A549 (cell line): ENCODE results near the gene CTNND2. TPM values are rescaled to one million over a fixed set of nuclear protein-coding genes. Genes with fewer than 3 reads are reported as not detected.

Experiments
- ATAC-seq, 2 experiments: fragments of 200-7000 bp in 1 of 2; fragments of >200 bp in 1 of 2; cut with Nextera tagmentation in 1 of 2; cut with Tn5 transposase in 1 of 2; 3 replicates each; pipeline versions ENCODE4 v1.8.0 to v1.9.1; 2018 to 2020; ENCODE audit warnings: mild to moderate bottlenecking in 1 of 2, moderate library complexity in 1 of 2
- CTCF ChIA-PET: fragments of 300-600 bp; sonication (Branson Sonifier 250); formaldehyde crosslinking; extraction: SDS; loops from one replicate; lab custom pipeline; 2021; ENCODE audit warnings: antibody characterized with exemption, inconsistent platforms; lab: Yijun Ruan, JAX
- POLR2A ChIA-PET: fragments of 350-600 bp; formaldehyde crosslinking; extraction: SDS; loops from one replicate; lab custom pipeline; 2021; ENCODE audit warnings: antibody characterized with exemption, inconsistent platforms; lab: Yijun Ruan, JAX
- DNase-seq, 2 experiments: peaks; one replicate each; pipeline versions ENCODE4 v3.0.0 to v3.0.0-alpha.2; 2011 to 2016; ENCODE audit warnings: low read depth in 1 of 2, low spot score in 1 of 2
- FAIRE-seq: peaks from 2 replicates; lab custom pipeline; 2011; peaks lifted over from hg19 to GRCh38; lab: Jason Lieb, UNC
- H3K27ac ChIP-seq, 2 experiments: fragments of >200 bp; sonication (Bioruptor Twin); formaldehyde crosslinking; 3 replicates each; pipeline ENCODE4 v1.5.1; 2016 to 2017
- H3K4me1 ChIP-seq: fragments of >200 bp; sonication (Bioruptor Twin); formaldehyde crosslinking; 3 replicates; pipeline ENCODE4 v1.6.1; 2016
- H3K4me2 ChIP-seq: fragments of >200 bp; sonication (Bioruptor Twin); formaldehyde crosslinking; 3 replicates; pipeline ENCODE4 v1.6.1; 2016
- H3K4me3 ChIP-seq: fragments of >200 bp; sonication (Bioruptor Twin); formaldehyde crosslinking; 3 replicates; pipeline ENCODE4 v1.5.1; 2016
- H3K9me3 ChIP-seq: fragments of >200 bp; sonication (Bioruptor Twin); formaldehyde crosslinking; 3 replicates; pipeline ENCODE4 v1.6.1; 2016
- CHD4 ChIP-seq: fragments of 200-600 bp; sonication (generic); IDR thresholded peaks from 2 replicates; pipeline ENCODE4 v1.6.1; 2016; ENCODE audit warnings: antibody characterized with exemption, mild to moderate bottlenecking, borderline replicate concordance
- E2F6 ChIP-seq: IDR thresholded peaks from 2 replicates; pipeline ENCODE4 v1.6.1; 2012; ENCODE audit warnings: low read depth, borderline replicate concordance
- ELK1 ChIP-seq: fragments of 150-350 bp; IDR thresholded peaks from 2 replicates; pipeline ENCODE4 v1.6.1; 2014; ENCODE audit warnings: low read depth, mild to moderate bottlenecking, low read length
- FOSB ChIP-seq: fragments of 250-450 bp; sonication (Bioruptor Pico); IDR thresholded peaks from 2 replicates; pipeline ENCODE4 v1.5.0; 2020; ENCODE audit warnings: mild to moderate bottlenecking, moderate library complexity
- HOXB13 ChIP-seq: fragments of 250-450 bp; sonication (Bioruptor Pico); IDR thresholded peaks from 2 replicates; pipeline ENCODE4 v1.5.0; 2020; ENCODE audit warnings: low read depth, mild to moderate bottlenecking, moderate library complexity
- KDM1A ChIP-seq: fragments of 200-600 bp; sonication (generic); IDR thresholded peaks from 2 replicates; pipeline ENCODE4 v1.6.1; 2016; ENCODE audit warnings: low read depth, mild to moderate bottlenecking
- MAFK ChIP-seq: fragments of 450-650 bp; IDR thresholded peaks from 2 replicates; pipeline ENCODE4 v1.6.1; 2014; ENCODE audit not compliant: partially characterized antibody
- MYC ChIP-seq: IDR thresholded peaks from 2 replicates; pipeline ENCODE4 v1.6.1; 2012; ENCODE audit warnings: mild to moderate bottlenecking, inconsistent platforms, low read length, improper control_type of control experiment, borderline replicate concordance
- NFE2L2 ChIP-seq: fragments of 150-350 bp; conservative IDR thresholded peaks from 2 replicates; pipeline ENCODE4 v1.6.1; 2014; ENCODE audit warnings: low read length
- NR3C1 ChIP-seq: fragments of >200 bp; sonication (Bioruptor Twin); formaldehyde crosslinking; IDR thresholded peaks from 3 replicates; pipeline ENCODE4 v1.6.1; 2017
- RARB ChIP-seq: fragments of 250-450 bp; sonication (Bioruptor Pico); IDR thresholded peaks from 2 replicates; pipeline ENCODE4 v1.8.0; 2021; ENCODE audit warnings: mild to moderate bottlenecking, moderate library complexity
- RCOR1 ChIP-seq: fragments of 150-350 bp; IDR thresholded peaks from 2 replicates; pipeline ENCODE4 v1.6.1; 2014; ENCODE audit warnings: antibody characterized with exemption, low read length, low read depth
- REST ChIP-seq: fragments of 200-600 bp; sonication (generic); IDR thresholded peaks from 2 replicates; pipeline ENCODE4 v1.6.1; 2016; ENCODE audit warnings: antibody characterized with exemption, mild to moderate bottlenecking, moderate library complexity
- RFX5 ChIP-seq: fragments of 450-650 bp; IDR thresholded peaks from 2 replicates; pipeline ENCODE4 v1.7.1; 2014; ENCODE audit warnings: antibody characterized with exemption, mild to moderate bottlenecking, moderate library complexity
- SMC3 ChIP-seq: fragments of >200 bp; sonication (Bioruptor Twin); formaldehyde crosslinking; IDR thresholded peaks from 3 replicates; pipeline ENCODE4 v1.6.1; 2018; ENCODE audit warnings: inconsistent platforms
- TFCP2L1 ChIP-seq: fragments of 250-450 bp; sonication (Bioruptor Pico); IDR thresholded peaks from 2 replicates; pipeline ENCODE4 v1.5.0; 2021; ENCODE audit warnings: mild to moderate bottlenecking
- TP53 ChIP-seq: fragments of 250-450 bp; sonication (Bioruptor Pico); IDR thresholded peaks from 2 replicates; pipeline ENCODE4 v1.5.0; 2021; ENCODE audit warnings: mild to moderate bottlenecking, moderate library complexity
- ZC3H11A ChIP-seq: fragments of 450-650 bp; IDR thresholded peaks from 2 replicates; pipeline ENCODE4 v1.6.1; 2014; ENCODE audit warnings: antibody characterized with exemption, mild to moderate bottlenecking
- ZSCAN20 ChIP-seq: fragments of 250-450 bp; sonication (Bioruptor Pico); IDR thresholded peaks from 2 replicates; pipeline ENCODE4 v1.8.0; 2022; ENCODE audit warnings: mild to moderate bottlenecking, moderate library complexity
- WGBS: methylation state at CpG from one replicate; pipeline ENCODE4 v1.1.6; 2017; ENCODE audit errors: missing lambda C conversion rate; 5-methylcytosine and 5-hydroxymethylcytosine counted together
- polyA plus RNA-seq, 4 experiments: library from polyadenylated mRNA; depleted of rRNA in 3 of 4; stranded (reverse); fragments of >200 nt; fragmentation: RNase III in 1 of 4; extraction: RNeasy Plus Mini Kit Qiagen cat#74134 plus additional on column Dnase treatment in 1 of 4; gene quantifications; 2 replicates in 3 of 4; 3 replicates in 1 of 4; pipeline ENCODE4 v1.2.3, GENCODE V29; 2011 to 2017

The CTNND2 gene
- polyA plus RNA-seq, 2 of the 4 experiments (the other 2 are of a cell fraction), result not detected

- TF ChIP-seq RFX5 (no peak), HOXB13 (CRISPR knock-in tag) (no peak), E2F6 (no peak), RARB (no peak), ZC3H11A (no peak)
Observed at GRCh38 chr5:11026543-11026942, 877.7 kb downstream of the CTNND2 start (continued).

GRCh38 chr5:11023945-11024344 lies 880.3 kb downstream of the CTNND2 start:
- WGBS, result 12% methylated on average over 1 of the region's 1 CpG
- ChIA-PET CTCF (interaction anchor here (1.2 kb wide), 2 partner anchors 10 to 12 kb away, joined by 3 to 4 read pairs; no protein-coding TSS in a partner anchor), POLR2A (no interaction called here)
- FAIRE-seq, result no peak
- Histone ChIP-seq H3K9me3 (no peaks in the 10 kb centered on the region), H3K4me2 (no peak overlapping the region), H3K4me3 (no peak overlapping the region), H3K27ac (no peak overlapping the region), H3K4me1 (no peaks in the 10 kb centered on the region)
- no peak for DNase-seq
- TF ChIP-seq CHD4 (no peak), MYC (no peak), ZSCAN20 (CRISPR knock-in tag) (no peak), SMC3 (no peak), TP53 (CRISPR knock-in tag) (no peak), NFE2L2 (no peak), NR3C1 (no peak), RCOR1 (no peak), KDM1A (no peak), E2F6 (no peak)
- TF ChIP-seq, all 56 proteins: peak for 0
- no peak for ATAC-seq

GRCh38 chr5:11013793-11014192 lies 890.5 kb downstream of the CTNND2 start:
- no peak for DNase-seq
- POLR2A ChIA-PET, result no interaction called here
- WGBS, result 8% methylated on average over 1 of the region's 4 CpGs
- Histone ChIP-seq H3K4me3 (no peak overlapping the region), H3K4me1 (no peaks in the 10 kb centered on the region)
- TF ChIP-seq NR3C1 (no peak), REST (no peak), RCOR1 (no peak), ELK1 (no peak), TFCP2L1 (no peak), FOSB (CRISPR knock-in tag) (no peak), RFX5 (no peak), KDM1A (no peak), ZSCAN20 (CRISPR knock-in tag) (no peak), MAFK (no peak)
- TF ChIP-seq, all 56 proteins: peak for 0
- no peak overlapping the region for H3K27ac ChIP-seq
- FAIRE-seq (no peak), ATAC-seq (no peak)
- no peaks in the 10 kb centered on the region for H3K9me3 ChIP-seq
- H3K4me2 ChIP-seq, result no peak overlapping the region
- CTCF ChIA-PET, result interaction anchor here (1.1 kb wide), 1 partner anchor 12 kb away, joined by 3 read pairs; no protein-coding TSS in a partner anchor
